Trophoblast cell (in vitro differentiated cells and primary cell): Measurements from ENCODE around the gene NPTX1.

Experiments used
- DNase-seq, 2 donors: peaks; one replicate each; pipeline ENCODE4 v3.0.0-alpha.2; 2016
- H2AFZ ChIP-seq: 2 replicates; pipeline ENCODE4 v1.6.1; 2013; ENCODE audit warnings: low read length, moderate library complexity, mild to moderate bottlenecking; ENCODE audit not compliant: insufficient read depth, poor library complexity
- H2AK5ac ChIP-seq: 2 replicates; pipeline ENCODE4 v1.6.1; 2013; ENCODE audit warnings: mild to moderate bottlenecking, low read length
- H2BK120ac ChIP-seq: 2 replicates; pipeline ENCODE4 v1.6.1; 2013; ENCODE audit warnings: low read length, mild to moderate bottlenecking, moderate library complexity; ENCODE audit not compliant: insufficient read depth, poor library complexity
- H2BK12ac ChIP-seq: 2 replicates; pipeline ENCODE4 v1.6.1; 2013; ENCODE audit warnings: mild to moderate bottlenecking, low read length, moderate library complexity
- H2BK5ac ChIP-seq: 2 replicates; pipeline ENCODE4 v1.6.1; 2013; ENCODE audit warnings: low read length, low read depth, moderate library complexity, mild to moderate bottlenecking; ENCODE audit not compliant: poor library complexity
- H3K14ac ChIP-seq: 2 replicates; pipeline ENCODE4 v1.6.1; 2013; ENCODE audit warnings: mild to moderate bottlenecking, low read length
- H3K18ac ChIP-seq: 2 replicates; pipeline ENCODE4 v1.6.1; 2013; ENCODE audit warnings: mild to moderate bottlenecking, low read length
- H3K23ac ChIP-seq: 2 replicates; pipeline ENCODE4 v1.6.1; 2013; ENCODE audit warnings: low read length
- H3K27ac ChIP-seq: 2 replicates; pipeline ENCODE4 v1.5.1; 2013; ENCODE audit warnings: low read depth, mild to moderate bottlenecking, inconsistent platforms, low read length, moderate library complexity
- H3K27me3 ChIP-seq: 2 replicates; pipeline ENCODE4 v1.6.1; 2013; ENCODE audit warnings: inconsistent platforms, mild to moderate bottlenecking, low read length, moderate library complexity; ENCODE audit not compliant: insufficient read depth
- H3K36me3 ChIP-seq, 2 experiments: 1 replicate in 1 of 2; 2 replicates in 1 of 2; pipeline ENCODE4 v1.6.1; 2013; ENCODE audit warnings: low read length in 2 of 2, mild to moderate bottlenecking in 2 of 2, moderate library complexity in 1 of 2; ENCODE audit not compliant: insufficient read depth in 2 of 2, control insufficient read depth in 1 of 2
- H3K4ac ChIP-seq: 2 replicates; pipeline ENCODE4 v1.6.1; 2013; ENCODE audit warnings: low read depth, mild to moderate bottlenecking, low read length, moderate library complexity
- H3K4me1 ChIP-seq, 2 experiments: 1 replicate in 1 of 2; 2 replicates in 1 of 2; pipeline ENCODE4 v1.6.1; 2013; ENCODE audit warnings: low read length in 2 of 2, mild to moderate bottlenecking in 2 of 2, moderate library complexity in 1 of 2; ENCODE audit not compliant: insufficient read depth in 2 of 2, control insufficient read depth in 1 of 2
- H3K4me2 ChIP-seq: 2 replicates; pipeline ENCODE4 v1.6.1; 2013; ENCODE audit warnings: inconsistent platforms, mild to moderate bottlenecking, low read length, moderate library complexity
- H3K4me3 ChIP-seq: 2 replicates; pipeline ENCODE4 v1.5.1; 2013; ENCODE audit warnings: mild to moderate bottlenecking, low read depth, low read length, inconsistent platforms
- H3K79me1 ChIP-seq: one replicate; pipeline ENCODE4 v1.6.1; 2013; ENCODE audit warnings: low read length
- H3K79me2 ChIP-seq: 2 replicates; pipeline ENCODE4 v1.6.1; 2013; ENCODE audit warnings: low read length, mild to moderate bottlenecking; ENCODE audit not compliant: control insufficient read depth, insufficient read depth, poor library complexity
- H3K9ac ChIP-seq: 2 replicates; pipeline ENCODE4 v1.6.1; 2013; ENCODE audit warnings: mild to moderate bottlenecking, low read length
- H3K9me3 ChIP-seq: 2 replicates; pipeline ENCODE4 v1.6.1; 2013; ENCODE audit warnings: low read depth, mild to moderate bottlenecking, control low read depth, inconsistent platforms, low read length; ENCODE audit not compliant: insufficient read depth
- H4K12ac ChIP-seq: 2 replicates; pipeline ENCODE4 v1.6.1; 2013; ENCODE audit warnings: low read depth, mild to moderate bottlenecking, low read length, moderate library complexity
- H4K8ac ChIP-seq: 2 replicates; pipeline ENCODE4 v1.6.1; 2013; ENCODE audit warnings: low read depth, mild to moderate bottlenecking, low read length, moderate library complexity
- H4K91ac ChIP-seq: one replicate; pipeline ENCODE4 v1.6.1; 2013; ENCODE audit warnings: low read depth, mild to moderate bottlenecking, low read length, moderate library complexity
- WGBS: extraction: QIAGEN DNeasy Blood & Tissue Kit; methylation state at CpG from one replicate; pipeline ENCODE4 v1.1.7; 2013; ENCODE audit warnings: missing lambda C conversion rate; ENCODE audit not compliant: insufficient read length, insufficient coverage; ENCODE audit errors: extremely low coverage; 5-methylcytosine and 5-hydroxymethylcytosine counted together

Gene NPTX1

DNA sequence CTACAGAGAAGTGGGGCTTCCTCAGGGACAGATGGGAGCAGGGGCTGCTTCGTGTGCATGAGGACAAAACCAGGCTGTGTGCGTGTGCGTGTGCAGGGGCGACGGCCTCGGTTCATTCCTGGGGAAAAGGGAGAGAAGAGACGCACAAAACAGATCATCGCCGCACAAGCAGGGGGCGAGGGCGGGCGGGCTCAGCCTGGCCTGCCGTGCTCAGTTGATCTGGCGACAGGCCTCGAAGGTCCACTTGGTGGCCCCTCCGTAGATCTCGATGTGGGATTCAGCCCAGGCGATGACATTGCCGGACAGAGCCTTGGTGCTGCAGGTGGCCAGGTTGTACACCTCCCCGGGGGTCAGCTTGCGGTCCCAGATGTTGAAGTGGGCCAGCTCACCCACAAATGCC is 5.8 kb downstream of the NPTX1 start:
- Histone ChIP-seq H2BK120ac (no peak overlapping the region), H3K27ac (no peak overlapping the region), H2AK5ac (no peak overlapping the region), H2AFZ (no peak overlapping the region), H3K18ac (no peak overlapping the region), H3K79me1 (no peaks in the 10 kb centered on the region), H3K79me2 (no peaks in the 10 kb centered on the region), H2BK12ac (no peak overlapping the region), H3K9ac (no peak overlapping the region), H3K36me3 (no peaks in the 10 kb centered on the region), H4K12ac (no peak overlapping the region), H3K4me1 (no peaks in the 10 kb centered on the region), H2BK5ac (no peak overlapping the region), H3K4me2 (no peak overlapping the region), H3K9me3 (peaks cover 7% of the 10 kb centered on the region), H3K4ac (no peak overlapping the region), H3K27me3 (peaks cover 30% of the 10 kb centered on the region), H3K4me3 (no peak overlapping the region), H4K91ac (no peak overlapping the region), H4K8ac (no peak overlapping the region), H3K23ac (no peak overlapping the region), H3K14ac (no peak overlapping the region)
- DNase-seq = no peak
- no CpG with 5 or more reads among the region's 21 CpGs for WGBS

- no peak overlapping the region for H3K4me2 ChIP-seq
- H3K79me2 ChIP-seq = no peaks in the 10 kb centered on the region
- H3K9me3 ChIP-seq = peaks cover 7% of the 10 kb centered on the region
- no peak overlapping the region for H2BK5ac ChIP-seq
- no peak overlapping the region for H4K12ac ChIP-seq
- no peak overlapping the region for H3K4me3 ChIP-seq
- no peak overlapping the region for H3K4ac ChIP-seq
- H3K23ac ChIP-seq = no peak overlapping the region
- no peak for DNase-seq
- no peaks in the 10 kb centered on the region for H3K36me3 ChIP-seq
- no peak overlapping the region for H3K14ac ChIP-seq
- H3K18ac ChIP-seq = no peak overlapping the region
- no peak overlapping the region for H2BK120ac ChIP-seq
- H3K4me1 ChIP-seq = no peaks in the 10 kb centered on the region
- peaks cover 23% of the 10 kb centered on the region for H3K27me3 ChIP-seq
- H3K27ac ChIP-seq = no peak overlapping the region
- H2AFZ ChIP-seq = no peak overlapping the region
- H4K91ac ChIP-seq = no peak overlapping the region
- H2AK5ac ChIP-seq = no peak overlapping the region
- no peak overlapping the region for H4K8ac ChIP-seq
- WGBS = no CpG with 5 or more reads among the region's 11 CpGs
- H3K79me1 ChIP-seq = no peaks in the 10 kb centered on the region
- H2BK12ac ChIP-seq = no peak overlapping the region
- H3K9ac ChIP-seq = no peak overlapping the region
These were observed 6.7 kb downstream of the NPTX1 start for GRCh38 chr17:80469667-80470066.

DNA sequence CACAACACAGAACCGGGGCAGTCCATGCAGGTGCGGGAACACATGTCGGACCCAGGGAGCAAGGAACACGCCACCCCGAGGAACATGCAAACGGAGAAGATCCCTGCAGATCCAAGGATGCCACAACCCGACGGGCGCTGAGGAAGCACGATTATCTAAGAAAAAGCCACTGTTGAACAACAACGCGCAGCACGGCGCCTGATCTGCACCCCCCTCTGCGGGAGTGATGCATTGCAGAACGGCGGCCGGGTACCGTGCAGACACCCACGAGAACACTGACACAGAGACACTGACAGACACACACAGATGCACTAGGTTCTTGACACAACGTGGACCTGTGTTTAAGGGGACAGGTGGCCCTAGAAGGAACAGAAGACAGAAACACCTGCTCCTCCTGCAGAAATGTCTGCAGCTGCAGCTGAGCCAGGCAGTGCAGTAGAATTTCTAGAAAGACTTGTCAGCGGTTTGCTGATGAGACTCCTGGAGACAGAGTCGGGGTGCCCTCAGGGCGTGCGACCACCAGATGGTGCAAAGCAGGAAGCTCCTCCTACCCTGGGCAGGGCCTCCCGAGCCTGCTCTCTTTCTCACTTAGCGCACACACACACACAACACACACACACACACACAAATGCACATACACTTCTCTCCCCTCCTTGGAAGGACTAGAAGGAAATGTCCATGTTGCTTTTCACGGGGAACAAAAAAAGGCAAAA is 7.5 kb downstream of the NPTX1 start:
- H2BK120ac ChIP-seq = no peak overlapping the region
- no peak overlapping the region for H3K4ac ChIP-seq
- H3K27ac ChIP-seq = no peak overlapping the region
- H3K79me1 ChIP-seq = no peaks in the 10 kb centered on the region
- H2BK5ac ChIP-seq = no peak overlapping the region
- H3K27me3 ChIP-seq = peaks cover 16% of the 10 kb centered on the region
- no peaks in the 10 kb centered on the region for H3K4me1 ChIP-seq
- H3K9me3 ChIP-seq = peaks cover 7% of the 10 kb centered on the region
- H2AFZ ChIP-seq = no peak overlapping the region
- no peak overlapping the region for H3K4me3 ChIP-seq
- H3K9ac ChIP-seq = no peak overlapping the region
- H4K91ac ChIP-seq = no peak overlapping the region
- WGBS = no CpG with 5 or more reads among the region's 28 CpGs
- DNase-seq = no peak
- H3K14ac ChIP-seq = no peak overlapping the region
- H3K4me2 ChIP-seq = no peak overlapping the region
- H3K36me3 ChIP-seq = no peaks in the 10 kb centered on the region
- H4K12ac ChIP-seq = no peak overlapping the region
- H4K8ac ChIP-seq = no peak overlapping the region
- H2BK12ac ChIP-seq = no peak overlapping the region
- H3K18ac ChIP-seq = no peak overlapping the region
- H3K23ac ChIP-seq = no peak overlapping the region
- H2AK5ac ChIP-seq = no peak overlapping the region
- H3K79me2 ChIP-seq = no peaks in the 10 kb centered on the region

DNA sequence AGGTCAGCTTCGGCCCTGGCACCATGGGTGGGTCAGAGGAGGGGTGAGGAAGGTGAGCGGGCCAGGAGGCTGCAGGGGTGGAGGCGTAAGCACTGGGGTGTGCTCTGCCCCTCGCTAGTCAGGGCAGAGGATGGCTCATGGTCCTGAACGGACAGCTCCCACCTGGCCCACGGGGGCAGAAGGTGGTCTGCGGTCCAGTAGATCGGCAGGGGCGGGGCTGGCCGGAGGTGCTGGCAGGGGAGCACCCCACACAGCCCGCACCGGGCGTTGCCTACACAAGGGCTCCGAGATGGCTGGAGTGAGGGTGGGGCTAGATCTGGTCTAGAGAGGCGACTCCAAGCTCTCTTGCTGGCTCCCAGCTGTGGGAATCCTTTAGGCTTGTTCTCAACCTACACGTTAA is 8.2 kb downstream of the NPTX1 start:
- Histone ChIP-seq H3K9me3 (peaks cover 5% of the 10 kb centered on the region), H3K9ac (no peak overlapping the region), H3K79me2 (no peaks in the 10 kb centered on the region), H3K4ac (no peak overlapping the region), H4K8ac (no peak overlapping the region), H4K12ac (no peak overlapping the region), H3K4me1 (no peaks in the 10 kb centered on the region), H2AFZ (no peak overlapping the region), H2AK5ac (no peak overlapping the region), H4K91ac (no peak overlapping the region), H2BK120ac (no peak overlapping the region), H3K36me3 (no peaks in the 10 kb centered on the region), H3K23ac (no peak overlapping the region), H3K27ac (no peak overlapping the region), H3K4me2 (no peak overlapping the region), H2BK12ac (no peak overlapping the region), H3K79me1 (no peaks in the 10 kb centered on the region), H3K4me3 (no peak overlapping the region), H3K18ac (no peak overlapping the region), H2BK5ac (no peak overlapping the region), H3K14ac (no peak overlapping the region), H3K27me3 (peaks cover 10% of the 10 kb centered on the region)
- no peak for DNase-seq
- WGBS = no CpG with 5 or more reads among the region's 16 CpGs
